Measurements from ENCODE around the gene UBE2M. TPM values are rescaled to one million over a fixed set of nuclear protein-coding genes. Genes with fewer than 3 reads are reported as not detected.
"Not testable (repeated sequence)": the region's sequence is repeated elsewhere in the genome, so short reads cannot be mapped to it uniquely, and the experiment has no call there.

The UBE2M gene
- total RNA-seq (2022) (149 and 158 TPM in 2 replicates), Bru-seq, nascent RNA (percentile 71 among the genes with signal in this experiment), BruChase-seq, experiment 1, labeled RNA remaining after a 6-hour chase (percentile 91 among the genes with signal in this experiment), BruChase-seq, experiment 2, labeled RNA remaining after a 2-hour chase (percentile 80 among the genes with signal in this experiment)
- long read RNA-seq, transcript UBE2M-201 (6 exons, 1,508 nt), result major isoform, 434 of 461 reads
- long read RNA-seq, partial matches to known transcripts, result 4 of 461 reads
- long read RNA-seq, other reads (novel, unspliced or antisense), result 23 of 461 reads

DNA sequence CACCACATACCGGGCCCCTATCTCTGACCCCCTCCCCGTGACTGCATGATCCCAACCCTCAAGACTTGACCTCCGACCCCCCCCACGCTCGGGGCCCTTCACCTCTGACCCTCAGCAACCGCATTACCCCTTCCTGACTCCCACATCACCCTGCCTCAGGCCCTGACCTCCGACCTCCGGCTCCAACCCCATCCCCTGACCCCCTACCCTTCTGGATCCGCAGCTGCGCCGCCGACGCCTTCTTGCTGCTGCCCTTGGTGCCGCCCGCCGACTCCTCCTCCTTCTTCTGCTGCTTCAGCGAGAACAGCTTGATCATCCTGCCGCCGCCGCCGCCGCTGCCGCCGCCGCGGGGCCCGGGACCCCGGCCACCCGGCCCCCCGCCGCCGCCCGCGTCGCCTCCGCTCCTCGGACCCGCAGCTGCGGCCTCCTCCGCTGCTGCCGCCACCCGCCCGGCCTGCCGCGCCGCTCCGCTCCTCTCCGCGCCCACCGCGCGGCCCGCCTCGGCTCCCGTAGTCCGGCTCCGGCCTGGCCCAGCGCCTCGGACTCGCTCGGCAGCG, at the start of gene UBE2M:
Gene UBE2M (minus strand): TSS at position 546 of the 557 bp plus-strand sequence. CDS start 230 bp downstream, at position 316.
- no TSS peak for BruUV-seq (replicated peaks)
- peak within 1 kb of the TSS; percentile 99 for H3K27ac Mint-ChIP-seq (ENCODE audit: low read depth, unreplicated experiment)
- peak within 1 kb of the TSS; percentile 98 for H3K4me3 Mint-ChIP-seq (ENCODE audit: unreplicated experiment)
- POLR2A ChIA-PET, result interaction anchor here (0.6 to 7.2 kb wide), 9 partner anchors 9 to 44 kb away, joined by 3 to 77 read pairs (median 16); partner anchors contain the start of genes MZF1, TRIM28 and ZBTB45
- H3K4me1 Mint-ChIP-seq (ENCODE audit: insufficient read depth, unreplicated experiment), result peaks cover 34% of the 10 kb centered on the region
- no peaks in the 10 kb centered on the region for H3K9me3 Mint-ChIP-seq (ENCODE audit: unreplicated experiment)
- H3K27me3 Mint-ChIP-seq (ENCODE audit: insufficient read depth, unreplicated experiment), result no peaks in the 10 kb centered on the region
- CTCF ChIA-PET, result no interaction called here
- intact Hi-C loops (cut with micrococcal nuclease), result loop anchor here (2.0 kb wide), 1 partner anchor 15 kb away; the partner anchor contains the start of gene MZF1
- DNase-seq (ENCODE audit: unreplicated experiment), result peak; percentile 29
- H3K36me3 Mint-ChIP-seq (ENCODE audit: insufficient read depth, unreplicated experiment), result peaks cover 77% of the 10 kb centered on the region
- TF ChIP-seq, protein P1, sequence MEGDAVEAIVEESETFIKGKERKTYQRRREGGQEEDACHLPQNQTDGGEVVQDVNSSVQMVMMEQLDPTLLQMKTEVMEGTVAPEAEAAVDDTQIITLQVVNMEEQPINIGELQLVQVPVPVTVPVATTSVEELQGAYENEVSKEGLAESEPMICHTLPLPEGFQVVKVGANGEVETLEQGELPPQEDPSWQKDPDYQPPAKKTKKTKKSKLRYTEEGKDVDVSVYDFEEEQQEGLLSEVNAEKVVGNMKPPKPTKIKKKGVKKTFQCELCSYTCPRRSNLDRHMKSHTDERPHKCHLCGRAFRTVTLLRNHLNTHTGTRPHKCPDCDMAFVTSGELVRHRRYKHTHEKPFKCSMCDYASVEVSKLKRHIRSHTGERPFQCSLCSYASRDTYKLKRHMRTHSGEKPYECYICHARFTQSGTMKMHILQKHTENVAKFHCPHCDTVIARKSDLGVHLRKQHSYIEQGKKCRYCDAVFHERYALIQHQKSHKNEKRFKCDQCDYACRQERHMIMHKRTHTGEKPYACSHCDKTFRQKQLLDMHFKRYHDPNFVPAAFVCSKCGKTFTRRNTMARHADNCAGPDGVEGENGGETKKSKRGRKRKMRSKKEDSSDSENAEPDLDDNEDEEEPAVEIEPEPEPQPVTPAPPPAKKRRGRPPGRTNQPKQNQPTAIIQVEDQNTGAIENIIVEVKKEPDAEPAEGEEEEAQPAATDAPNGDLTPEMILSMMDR (IDR thresholded peaks at IDR 0.05; ENCODE audit: unreplicated experiment), result no peak

DNA sequence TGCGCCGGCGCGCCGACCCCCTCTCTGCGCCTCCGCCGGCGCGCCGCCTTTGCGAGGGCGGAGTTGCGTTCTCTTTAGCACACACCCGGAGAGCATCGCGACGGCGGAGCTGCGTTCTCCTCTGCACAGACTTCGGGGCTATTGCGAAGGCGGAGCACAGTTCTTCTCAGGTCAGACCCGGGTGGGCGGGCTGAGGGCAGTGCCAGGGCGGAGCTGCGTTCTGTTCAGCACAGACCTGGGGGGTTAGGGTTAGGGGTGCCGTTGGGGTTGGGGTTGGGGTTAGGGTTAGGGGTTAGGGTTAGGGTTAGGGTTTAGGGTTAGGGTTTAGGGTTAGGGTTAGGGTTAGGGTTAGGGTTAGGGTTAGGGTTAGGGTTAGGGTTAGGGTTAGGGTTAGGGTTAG, 48.8 kb upstream of the UBE2M start:
- CTCF ChIA-PET; H3K27ac Mint-ChIP-seq (ENCODE audit: low read depth, unreplicated experiment); H3K36me3 Mint-ChIP-seq (ENCODE audit: insufficient read depth, unreplicated experiment); POLR2A ChIA-PET; DNase-seq (ENCODE audit: unreplicated experiment); intact Hi-C loops (cut with micrococcal nuclease); H3K4me1 Mint-ChIP-seq (ENCODE audit: insufficient read depth, unreplicated experiment); H3K27me3 Mint-ChIP-seq (ENCODE audit: insufficient read depth, unreplicated experiment); BruUV-seq (replicated peaks); H3K9me3 Mint-ChIP-seq (ENCODE audit: unreplicated experiment); H3K4me3 Mint-ChIP-seq (ENCODE audit: unreplicated experiment): not testable (repeated sequence)

DNA sequence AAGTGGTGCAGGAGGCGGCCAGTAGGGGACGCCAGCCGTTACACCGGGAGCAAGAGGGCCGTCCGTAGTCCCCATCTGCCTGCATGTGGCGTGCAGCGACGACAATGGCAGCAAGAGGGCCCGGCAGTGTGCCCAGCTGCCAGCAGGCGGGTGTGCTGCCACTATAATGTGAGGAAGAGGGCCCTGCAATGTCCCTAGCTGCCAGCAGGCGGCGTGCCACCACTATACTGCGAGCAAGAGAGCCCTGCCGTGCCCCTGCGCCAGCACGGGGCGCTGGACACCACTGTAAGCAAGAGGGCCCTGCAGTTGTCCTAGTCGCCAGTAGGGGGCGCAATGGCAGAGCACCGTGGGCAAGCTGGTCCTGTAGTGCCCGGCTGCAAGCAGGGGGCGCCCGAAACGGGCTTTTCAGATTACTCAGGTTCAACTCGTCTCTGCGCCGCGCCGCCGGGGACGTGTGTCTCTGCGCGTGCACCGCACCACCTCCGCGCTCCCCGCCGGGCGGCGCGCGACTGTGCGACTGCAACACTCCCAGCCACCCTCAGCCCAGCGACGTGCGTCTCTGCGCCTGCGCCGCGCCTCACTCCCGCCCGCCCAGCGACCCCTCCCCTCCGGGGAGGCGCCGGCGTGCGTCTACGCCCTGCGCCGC, 48.0 kb upstream of the UBE2M start:
- CTCF ChIA-PET, POLR2A ChIA-PET: not testable (repeated sequence)
- TF ChIP-seq, protein P1 (IDR thresholded peaks at IDR 0.05; ENCODE audit: unreplicated experiment), result peak; percentile 72

DNA sequence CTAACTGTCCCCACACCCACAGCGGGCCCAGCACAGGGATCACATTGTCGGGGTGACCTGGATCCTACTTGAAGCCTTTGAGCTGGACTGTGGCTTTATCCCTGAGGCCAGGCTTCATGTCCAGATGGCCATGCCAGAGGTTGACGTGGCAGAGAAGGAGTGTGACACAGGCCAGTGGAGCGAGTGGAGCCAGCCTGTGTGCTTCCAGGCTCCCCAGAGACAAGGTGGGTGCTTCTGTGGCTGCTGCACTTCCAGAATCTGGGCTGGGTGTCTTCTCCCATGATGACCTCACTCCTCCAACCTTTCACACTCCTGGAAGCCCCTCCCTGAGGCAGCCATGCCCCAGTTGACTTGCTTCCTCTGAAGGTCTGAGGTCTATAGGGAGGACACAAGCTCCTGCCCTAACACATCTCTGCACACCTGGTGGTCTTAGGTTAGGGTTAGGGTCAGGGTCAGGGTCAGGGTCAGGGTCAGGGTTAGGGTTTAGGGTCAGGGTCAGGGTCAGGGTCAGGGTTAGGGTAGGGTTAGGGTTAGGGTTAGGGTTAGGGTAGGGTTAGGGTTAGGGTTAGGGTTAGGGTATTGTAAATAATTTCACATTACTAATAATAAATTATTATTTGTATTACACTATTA, 27.8 kb upstream of the UBE2M start:
- no peak overlapping the region for H3K4me3 Mint-ChIP-seq (ENCODE audit: unreplicated experiment)
- ChIA-PET POLR2A (interaction anchor here (1.8 kb wide), 1 partner anchor 11 kb away, joined by 4 read pairs; no protein-coding TSS in a partner anchor), CTCF (interaction anchor here (0.9 kb wide), 1 partner anchor 10 kb away, joined by 3 read pairs; no protein-coding TSS in a partner anchor)
- H3K36me3 Mint-ChIP-seq (ENCODE audit: insufficient read depth, unreplicated experiment), result peaks cover 29% of the 10 kb centered on the region
- intact Hi-C loops (cut with micrococcal nuclease), result no loop called here
- TF ChIP-seq, protein P1 (IDR thresholded peaks at IDR 0.05; ENCODE audit: unreplicated experiment), result no peak
- H3K27me3 Mint-ChIP-seq (ENCODE audit: insufficient read depth, unreplicated experiment), result no peaks in the 10 kb centered on the region
- no peaks in the 10 kb centered on the region for H3K9me3 Mint-ChIP-seq (ENCODE audit: unreplicated experiment)
- no peak for DNase-seq (ENCODE audit: unreplicated experiment)
- peaks cover 2% of the 10 kb centered on the region for H3K4me1 Mint-ChIP-seq (ENCODE audit: insufficient read depth, unreplicated experiment)
- no peak overlapping the region for H3K27ac Mint-ChIP-seq (ENCODE audit: low read depth, unreplicated experiment)
- no TSS peak for BruUV-seq (replicated peaks)

More for the DNA sequence above, 48.0 kb upstream of the UBE2M start:
- H3K27me3 Mint-ChIP-seq (ENCODE audit: insufficient read depth, unreplicated experiment); H3K4me1 Mint-ChIP-seq (ENCODE audit: insufficient read depth, unreplicated experiment); intact Hi-C loops (cut with micrococcal nuclease); BruUV-seq (replicated peaks); H3K9me3 Mint-ChIP-seq (ENCODE audit: unreplicated experiment); H3K36me3 Mint-ChIP-seq (ENCODE audit: insufficient read depth, unreplicated experiment); DNase-seq (ENCODE audit: unreplicated experiment); H3K4me3 Mint-ChIP-seq (ENCODE audit: unreplicated experiment); H3K27ac Mint-ChIP-seq (ENCODE audit: low read depth, unreplicated experiment): not testable (repeated sequence)
